Panc1 (cell line): ENCODE results near the gene LMNA. TPM values are rescaled to one million over a fixed set of nuclear protein-coding genes. Genes with fewer than 3 reads are reported as not detected.

Source experiments
- ATAC-seq: fragments of 200-7000 bp; cut with Tn5 transposase; 2 replicates; pipeline ENCODE4 v1.9.1; 2020; ENCODE audit warnings: mild to moderate bottlenecking, moderate library complexity
- BruUV-seq: library from RNA; stranded (reverse); fragments of 400-500 nt; replicated peaks from 2 replicates; lab custom pipeline; 2021; lab: Mats Ljungman, UMichigan
- CTCF ChIA-PET: fragments of 300-600 bp; sonication (Branson Sonifier 250); formaldehyde crosslinking; loops from one replicate; lab custom pipeline; 2022; ENCODE audit warnings: antibody characterized with exemption; lab: Charles Lee
- POLR2A ChIA-PET: fragments of 300-600 bp; sonication (Branson Sonifier 250); formaldehyde crosslinking; loops from one replicate; lab custom pipeline; 2022; ENCODE audit warnings: antibody characterized with exemption; lab: Charles Lee
- DNase-seq: peaks from one replicate; pipeline ENCODE4 v3.0.0-alpha.2; 2010; ENCODE audit warnings: low read depth, low spot score
- H3K27ac ChIP-seq: 2 replicates; pipeline ENCODE4 v1.5.1; 2011; ENCODE audit warnings: mild to moderate bottlenecking, low read length, inconsistent platforms
- H3K27me3 ChIP-seq: fragments of 200-500 bp; sonication (Bioruptor generic); 2 replicates; pipeline ENCODE4 v1.6.0; 2014; ENCODE audit warnings: low read length, inconsistent platforms; ENCODE audit not compliant: control insufficient read depth, insufficient read depth
- H3K36me3 ChIP-seq: fragments of 200-500 bp; sonication (Bioruptor generic); 2 replicates; pipeline ENCODE4 v1.5.1; 2014; ENCODE audit warnings: inconsistent platforms, mild to moderate bottlenecking, low read length, moderate library complexity; ENCODE audit not compliant: control insufficient read depth, insufficient read depth
- H3K4me1 ChIP-seq: 2 replicates; pipeline ENCODE4 v1.5.1; 2011; ENCODE audit warnings: inconsistent platforms, mild to moderate bottlenecking, low read length, moderate library complexity; ENCODE audit not compliant: control insufficient read depth, insufficient read depth
- H3K4me3 ChIP-seq, 2 experiments: 2 replicates each; pipeline ENCODE4 v1.5.1; 2011 to 2012; ENCODE audit warnings: low read depth in 2 of 2, low read length in 2 of 2, mild to moderate bottlenecking in 2 of 2, inconsistent platforms in 1 of 2, moderate library complexity in 1 of 2
- H3K9me3 ChIP-seq: fragments of 200-500 bp; sonication (Bioruptor generic); 2 replicates; pipeline ENCODE4 v1.5.1; 2014; ENCODE audit warnings: low read depth, mild to moderate bottlenecking, inconsistent platforms, low read length, moderate library complexity; ENCODE audit not compliant: control insufficient read depth, insufficient read depth
- POLR2AphosphoS5 ChIP-seq: IDR thresholded peaks from 2 replicates; pipeline ENCODE4 v1.6.1; 2012; ENCODE audit warnings: mild to moderate bottlenecking, low read depth, low read length, moderate library complexity
- SIN3A ChIP-seq: IDR thresholded peaks from 2 replicates; pipeline ENCODE4 v1.6.1; 2012; ENCODE audit warnings: low read depth, mild to moderate bottlenecking, low read length, moderate library complexity, borderline replicate concordance; ENCODE audit not compliant: insufficient read depth
- TCF7L2 ChIP-seq: IDR thresholded peaks from 2 replicates; pipeline ENCODE4 v1.6.1; 2011; ENCODE audit warnings: mild to moderate bottlenecking, low read depth, low read length, inconsistent platforms
- in situ Hi-C: cut with HindIII; loops from 2 replicates; pipeline ENCODE4 v1.10.0; 2016; ENCODE audit warnings: low sequenced_read_pairs, low pct_unique_long_range_greater_than_20kb
- intact Hi-C: fragments of 100-400 bp; cut with micrococcal nuclease; formaldehyde crosslinking; loops from one replicate; pipeline ENCODE4 v1.10.0; 2022; ENCODE audit not compliant: unreplicated experiment
- total RNA-seq: library from RNA; stranded (reverse); gene quantifications from one replicate; pipeline ENCODE4 v1.2.1, GENCODE V29; 2021; ENCODE audit not compliant: unreplicated experiment
- TF ChIP-seq, protein P1 (sequence below), 2 experiments: IDR thresholded peaks; 2 replicates each; pipeline ENCODE4 v1.6.1; 2011 to 2012; ENCODE audit warnings: low read depth in 2 of 2, control low read depth in 1 of 2, low read length in 1 of 2, mild to moderate bottlenecking in 1 of 2, moderate library complexity in 1 of 2; ENCODE audit not compliant: insufficient read depth in 1 of 2
- TF ChIP-seq, protein P2 (sequence below): fragments of 450-650 bp; IDR thresholded peaks from 2 replicates; pipeline ENCODE4 v1.5.1; 2017; ENCODE audit warnings: mild to moderate bottlenecking

The LMNA gene
- total RNA-seq, 1 experiment from 2014 or later = 691 TPM

DNA sequence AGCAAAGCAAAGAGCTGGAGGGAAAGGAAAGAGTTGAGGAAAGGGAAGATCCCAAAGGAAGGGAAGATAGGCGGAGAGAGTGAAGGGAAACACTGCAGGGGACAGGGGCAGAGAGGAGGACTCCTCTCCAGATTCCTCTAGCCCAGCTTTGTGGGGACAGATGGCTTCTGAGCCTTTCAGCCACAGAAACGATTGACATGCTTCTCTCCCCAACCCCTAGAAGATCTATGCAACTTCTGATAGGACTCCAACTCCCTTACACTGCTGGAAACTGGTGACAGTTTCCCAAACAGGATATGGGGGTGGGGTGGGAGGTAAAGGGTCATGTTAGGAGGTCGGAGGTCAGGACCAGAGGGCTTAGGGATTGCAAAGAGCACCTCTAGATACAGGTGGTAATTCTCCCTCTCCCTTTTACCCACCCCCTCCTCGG lies 38.7 kb upstream of the LMNA start:
- H3K36me3 ChIP-seq = no peaks in the 10 kb centered on the region
- TF ChIP-seq TCF7L2 = no peak
- TF ChIP-seq, protein P1, sequence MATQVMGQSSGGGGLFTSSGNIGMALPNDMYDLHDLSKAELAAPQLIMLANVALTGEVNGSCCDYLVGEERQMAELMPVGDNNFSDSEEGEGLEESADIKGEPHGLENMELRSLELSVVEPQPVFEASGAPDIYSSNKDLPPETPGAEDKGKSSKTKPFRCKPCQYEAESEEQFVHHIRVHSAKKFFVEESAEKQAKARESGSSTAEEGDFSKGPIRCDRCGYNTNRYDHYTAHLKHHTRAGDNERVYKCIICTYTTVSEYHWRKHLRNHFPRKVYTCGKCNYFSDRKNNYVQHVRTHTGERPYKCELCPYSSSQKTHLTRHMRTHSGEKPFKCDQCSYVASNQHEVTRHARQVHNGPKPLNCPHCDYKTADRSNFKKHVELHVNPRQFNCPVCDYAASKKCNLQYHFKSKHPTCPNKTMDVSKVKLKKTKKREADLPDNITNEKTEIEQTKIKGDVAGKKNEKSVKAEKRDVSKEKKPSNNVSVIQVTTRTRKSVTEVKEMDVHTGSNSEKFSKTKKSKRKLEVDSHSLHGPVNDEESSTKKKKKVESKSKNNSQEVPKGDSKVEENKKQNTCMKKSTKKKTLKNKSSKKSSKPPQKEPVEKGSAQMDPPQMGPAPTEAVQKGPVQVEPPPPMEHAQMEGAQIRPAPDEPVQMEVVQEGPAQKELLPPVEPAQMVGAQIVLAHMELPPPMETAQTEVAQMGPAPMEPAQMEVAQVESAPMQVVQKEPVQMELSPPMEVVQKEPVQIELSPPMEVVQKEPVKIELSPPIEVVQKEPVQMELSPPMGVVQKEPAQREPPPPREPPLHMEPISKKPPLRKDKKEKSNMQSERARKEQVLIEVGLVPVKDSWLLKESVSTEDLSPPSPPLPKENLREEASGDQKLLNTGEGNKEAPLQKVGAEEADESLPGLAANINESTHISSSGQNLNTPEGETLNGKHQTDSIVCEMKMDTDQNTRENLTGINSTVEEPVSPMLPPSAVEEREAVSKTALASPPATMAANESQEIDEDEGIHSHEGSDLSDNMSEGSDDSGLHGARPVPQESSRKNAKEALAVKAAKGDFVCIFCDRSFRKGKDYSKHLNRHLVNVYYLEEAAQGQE (IDR thresholded peaks at IDR 0.05; ENCODE audit: insufficient read depth in 1 of 2, low read depth in 2 of 2, low read length in 1 of 2) = no peak
- TF ChIP-seq POLR2AphosphoS5 = no peak
- TF ChIP-seq, protein P2, sequence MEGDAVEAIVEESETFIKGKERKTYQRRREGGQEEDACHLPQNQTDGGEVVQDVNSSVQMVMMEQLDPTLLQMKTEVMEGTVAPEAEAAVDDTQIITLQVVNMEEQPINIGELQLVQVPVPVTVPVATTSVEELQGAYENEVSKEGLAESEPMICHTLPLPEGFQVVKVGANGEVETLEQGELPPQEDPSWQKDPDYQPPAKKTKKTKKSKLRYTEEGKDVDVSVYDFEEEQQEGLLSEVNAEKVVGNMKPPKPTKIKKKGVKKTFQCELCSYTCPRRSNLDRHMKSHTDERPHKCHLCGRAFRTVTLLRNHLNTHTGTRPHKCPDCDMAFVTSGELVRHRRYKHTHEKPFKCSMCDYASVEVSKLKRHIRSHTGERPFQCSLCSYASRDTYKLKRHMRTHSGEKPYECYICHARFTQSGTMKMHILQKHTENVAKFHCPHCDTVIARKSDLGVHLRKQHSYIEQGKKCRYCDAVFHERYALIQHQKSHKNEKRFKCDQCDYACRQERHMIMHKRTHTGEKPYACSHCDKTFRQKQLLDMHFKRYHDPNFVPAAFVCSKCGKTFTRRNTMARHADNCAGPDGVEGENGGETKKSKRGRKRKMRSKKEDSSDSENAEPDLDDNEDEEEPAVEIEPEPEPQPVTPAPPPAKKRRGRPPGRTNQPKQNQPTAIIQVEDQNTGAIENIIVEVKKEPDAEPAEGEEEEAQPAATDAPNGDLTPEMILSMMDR = no peak
- TF ChIP-seq SIN3A = no peak
- no TSS peak for BruUV-seq
- H3K4me1 ChIP-seq = peaks cover 11% of the 10 kb centered on the region
- ATAC-seq (no peak), DNase-seq (no peak)
- no peaks in the 10 kb centered on the region for H3K9me3 ChIP-seq
- intact Hi-C loops (no loop called here), in situ Hi-C loops (no loop called here)
- H3K4me3 ChIP-seq = no peak overlapping the region
- H3K27ac ChIP-seq = no peak overlapping the region
- ChIA-PET POLR2A (interaction anchor here (0.7 kb wide), 1 partner anchor 53 kb away, joined by 3 read pairs; no protein-coding TSS in a partner anchor), CTCF (no interaction called here)
- no peaks in the 10 kb centered on the region for H3K27me3 ChIP-seq

DNA sequence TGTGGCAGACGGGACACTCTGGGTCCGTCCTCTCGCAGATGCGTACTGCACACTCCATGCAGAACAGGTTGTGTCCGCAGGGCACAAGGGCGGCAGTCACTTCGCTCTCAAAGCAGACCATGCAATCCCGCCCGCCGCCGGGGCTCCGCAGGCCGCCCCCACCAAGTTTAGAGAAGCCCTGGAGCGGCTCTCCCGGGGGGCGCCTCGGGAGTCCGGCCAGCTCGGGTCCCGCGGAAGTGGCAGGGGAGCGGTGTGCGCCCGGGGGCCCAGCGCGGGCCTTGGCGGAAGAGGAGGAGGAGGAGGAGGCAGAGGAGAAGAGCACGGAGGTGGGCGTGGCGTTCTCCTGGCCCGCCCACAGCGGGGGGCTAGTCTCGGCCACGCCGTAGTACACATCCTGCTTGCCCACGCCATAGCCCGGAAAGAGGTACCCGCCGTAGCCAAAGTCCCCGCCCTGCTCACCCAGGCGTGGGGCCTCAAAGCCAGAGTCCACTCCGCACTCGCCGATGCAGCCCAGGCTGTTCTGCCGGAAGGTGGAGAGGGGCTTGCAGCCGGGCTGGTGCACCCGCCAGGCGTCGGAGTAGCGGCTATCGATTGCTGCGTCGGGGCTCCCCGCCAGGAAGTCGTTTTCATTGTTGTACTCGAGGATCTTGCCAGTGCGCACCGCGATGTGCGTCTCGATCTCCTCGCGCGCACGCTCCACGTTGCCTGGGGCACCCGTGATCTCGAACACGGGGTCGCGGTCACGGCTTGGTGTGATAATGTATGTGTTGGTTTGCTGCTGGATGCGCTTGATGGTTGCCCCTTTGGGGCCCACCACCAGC lies 37.7 kb upstream of the LMNA start:
- no peak for ATAC-seq

More for the DNA sequence above, 37.7 kb upstream of the LMNA start:
- POLR2A ChIA-PET = no interaction called here
- Histone ChIP-seq H3K4me3 (no peak overlapping the region), H3K9me3 (no peaks in the 10 kb centered on the region), H3K36me3 (no peaks in the 10 kb centered on the region), H3K4me1 (peaks cover 14% of the 10 kb centered on the region), H3K27me3 (no peaks in the 10 kb centered on the region), H3K27ac (no peak overlapping the region)
- CTCF ChIA-PET = no interaction called here
- BruUV-seq = no TSS peak
- TF ChIP-seq, protein P1 (IDR thresholded peaks at IDR 0.05; ENCODE audit: insufficient read depth in 1 of 2, low read depth in 2 of 2, low read length in 1 of 2) = no peak
- TF ChIP-seq SIN3A (no peak), TCF7L2 (no peak), POLR2AphosphoS5 (no peak)
- TF ChIP-seq, protein P2 = no peak
- no peak for DNase-seq
- intact Hi-C loops = no loop called here
- in situ Hi-C loops = no loop called here
